AG09319 (cell line): Measurements from ENCODE around the gene MAP2K5.

Experiments
- DNase-seq: peaks from one replicate; pipeline ENCODE4 v3.0.0-alpha.2; 2010; ENCODE audit warnings: low read depth; ENCODE audit errors: extremely low read depth
- TF ChIP-seq, protein P1 (sequence below): IDR thresholded peaks from 2 replicates; pipeline ENCODE4 v1.5.1; 2011; ENCODE audit warnings: low read depth, mild to moderate bottlenecking, inconsistent platforms, low read length, moderate library complexity

Gene MAP2K5

DNA sequence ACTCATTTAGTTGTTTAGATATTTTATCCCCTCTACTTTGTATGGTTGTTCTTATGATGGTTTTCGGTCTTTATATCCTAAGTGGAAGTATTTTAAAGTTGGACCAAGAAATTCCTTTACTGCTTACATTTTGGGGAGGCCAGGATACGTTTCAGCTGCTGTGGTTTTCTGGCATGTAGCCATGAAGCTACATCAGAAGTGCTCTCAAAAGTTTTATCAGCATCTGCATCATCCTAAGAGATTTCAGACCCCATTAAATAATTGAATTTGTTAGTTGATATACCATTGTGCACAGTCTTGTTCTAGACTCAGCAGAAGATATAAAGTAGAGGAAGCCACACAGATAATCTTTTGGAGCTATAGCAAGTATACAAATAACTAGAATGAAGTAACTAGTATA lies 232.7 kb downstream of the MAP2K5 start:
- TF ChIP-seq, protein P1, sequence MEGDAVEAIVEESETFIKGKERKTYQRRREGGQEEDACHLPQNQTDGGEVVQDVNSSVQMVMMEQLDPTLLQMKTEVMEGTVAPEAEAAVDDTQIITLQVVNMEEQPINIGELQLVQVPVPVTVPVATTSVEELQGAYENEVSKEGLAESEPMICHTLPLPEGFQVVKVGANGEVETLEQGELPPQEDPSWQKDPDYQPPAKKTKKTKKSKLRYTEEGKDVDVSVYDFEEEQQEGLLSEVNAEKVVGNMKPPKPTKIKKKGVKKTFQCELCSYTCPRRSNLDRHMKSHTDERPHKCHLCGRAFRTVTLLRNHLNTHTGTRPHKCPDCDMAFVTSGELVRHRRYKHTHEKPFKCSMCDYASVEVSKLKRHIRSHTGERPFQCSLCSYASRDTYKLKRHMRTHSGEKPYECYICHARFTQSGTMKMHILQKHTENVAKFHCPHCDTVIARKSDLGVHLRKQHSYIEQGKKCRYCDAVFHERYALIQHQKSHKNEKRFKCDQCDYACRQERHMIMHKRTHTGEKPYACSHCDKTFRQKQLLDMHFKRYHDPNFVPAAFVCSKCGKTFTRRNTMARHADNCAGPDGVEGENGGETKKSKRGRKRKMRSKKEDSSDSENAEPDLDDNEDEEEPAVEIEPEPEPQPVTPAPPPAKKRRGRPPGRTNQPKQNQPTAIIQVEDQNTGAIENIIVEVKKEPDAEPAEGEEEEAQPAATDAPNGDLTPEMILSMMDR: no peak
- DNase-seq: no peak

DNA sequence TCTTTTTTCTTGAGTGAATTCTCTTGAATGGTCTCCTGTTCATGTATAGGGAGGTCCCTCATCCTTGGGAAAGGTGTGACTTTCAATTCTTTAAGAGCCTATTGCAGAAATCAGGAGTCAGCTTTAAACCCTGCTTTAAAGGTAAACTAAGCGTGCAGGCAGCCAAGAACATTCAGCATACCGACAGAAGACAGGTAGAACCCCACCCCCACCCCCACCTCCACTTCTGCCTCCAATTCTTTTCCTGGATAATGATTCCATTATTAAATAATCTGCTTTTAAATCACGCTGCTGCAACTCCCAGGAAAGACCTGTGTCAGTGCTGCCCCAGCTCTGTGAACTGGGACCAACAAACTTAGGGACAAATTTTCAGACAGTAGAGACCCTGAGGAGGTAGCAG lies 233.5 kb downstream of the MAP2K5 start:
- TF ChIP-seq, protein P1: no peak
- no peak for DNase-seq

DNA sequence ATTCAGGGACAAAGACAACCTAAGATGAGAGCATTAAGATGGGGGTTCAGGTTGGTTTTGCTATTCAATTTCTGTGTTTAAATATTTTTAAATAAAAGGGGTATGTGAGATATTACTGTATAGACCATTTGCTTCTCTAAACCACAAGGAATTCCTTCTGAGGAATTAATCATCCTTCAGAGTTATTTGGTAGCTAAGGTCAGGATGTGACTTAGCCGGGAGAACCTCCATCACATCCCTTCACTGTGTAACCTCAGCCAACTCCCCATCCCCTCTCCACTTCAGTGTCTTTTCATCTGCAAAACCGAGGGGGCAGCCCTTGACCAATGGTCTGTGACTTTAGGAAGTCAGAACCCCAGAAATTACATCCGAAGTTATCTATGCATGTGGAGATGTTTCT lies 234.1 kb downstream of the MAP2K5 start:
- TF ChIP-seq, protein P1: no peak
- no peak for DNase-seq

DNA sequence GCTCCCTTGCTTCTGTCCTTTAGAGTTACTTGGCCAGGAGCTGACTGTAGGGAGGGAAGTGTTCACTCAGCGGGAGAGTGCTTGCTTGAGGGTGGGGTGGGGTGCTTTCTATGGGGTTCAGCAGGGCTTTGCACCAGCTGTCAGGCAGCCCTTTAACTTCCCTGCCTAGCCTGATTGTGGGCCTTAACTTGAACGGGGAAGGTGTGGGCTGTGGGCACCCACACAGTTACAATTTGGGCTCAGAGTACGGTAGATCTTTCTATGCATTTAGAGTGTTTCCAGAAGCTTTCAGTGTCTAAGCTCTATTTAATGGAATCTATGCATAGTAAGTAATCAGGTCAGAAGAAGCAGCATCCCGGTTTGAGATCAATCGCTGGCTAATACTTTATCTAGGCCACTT lies 234.6 kb downstream of the MAP2K5 start:
- TF ChIP-seq, protein P1: no peak

DNA sequence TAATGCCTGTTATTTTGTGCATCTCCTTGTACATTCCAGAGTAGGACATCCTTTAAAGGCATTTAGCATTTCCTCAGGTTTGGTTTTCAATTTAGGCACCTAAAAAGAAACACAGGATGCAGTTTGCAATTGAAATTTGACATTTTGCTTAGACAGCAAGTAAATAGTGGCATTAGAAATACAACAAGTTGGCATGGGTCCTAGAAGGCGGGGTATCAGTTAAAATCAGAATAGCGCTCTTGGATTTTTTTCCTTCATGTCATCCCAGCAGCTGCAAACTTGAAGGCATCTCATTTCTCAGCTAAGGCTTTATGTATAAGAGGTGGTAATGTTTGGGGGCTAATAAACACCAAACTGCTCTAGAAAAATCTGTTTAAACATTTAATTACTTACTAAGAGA lies 235.3 kb downstream of the MAP2K5 start:
- TF ChIP-seq, protein P1: no peak
- no peak for DNase-seq

More for the DNA sequence above, 234.6 kb downstream of the MAP2K5 start:
- DNase-seq: no peak

DNA sequence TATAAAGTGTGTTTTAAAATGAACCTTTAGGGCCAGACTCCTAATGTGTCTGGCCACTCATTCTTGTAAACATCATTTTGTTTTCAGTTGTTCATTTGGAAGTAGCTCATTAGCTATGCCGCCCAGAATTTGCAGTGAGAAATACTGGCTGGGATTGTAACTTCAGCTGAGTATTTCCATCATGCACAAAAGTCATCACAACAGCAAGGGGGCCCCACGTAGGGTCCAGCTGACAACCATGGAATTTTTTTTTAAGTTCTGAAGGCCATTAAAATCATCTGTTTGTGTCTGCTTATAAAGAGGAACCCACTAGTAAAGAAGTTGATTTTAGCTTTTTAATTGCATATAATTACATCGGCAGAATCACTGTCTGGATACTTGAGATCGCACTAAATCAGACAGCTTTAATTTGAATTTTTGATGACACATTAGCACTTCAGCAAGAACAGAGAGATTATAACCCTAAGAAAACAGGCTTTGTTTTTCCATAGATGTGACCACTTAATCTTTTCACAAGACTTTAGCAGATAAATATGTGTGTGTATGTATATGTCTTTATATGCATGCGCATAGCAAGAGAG lies 236.6 kb downstream of the MAP2K5 start:
- DNase-seq: no peak
- TF ChIP-seq, protein P1: no peak

DNA sequence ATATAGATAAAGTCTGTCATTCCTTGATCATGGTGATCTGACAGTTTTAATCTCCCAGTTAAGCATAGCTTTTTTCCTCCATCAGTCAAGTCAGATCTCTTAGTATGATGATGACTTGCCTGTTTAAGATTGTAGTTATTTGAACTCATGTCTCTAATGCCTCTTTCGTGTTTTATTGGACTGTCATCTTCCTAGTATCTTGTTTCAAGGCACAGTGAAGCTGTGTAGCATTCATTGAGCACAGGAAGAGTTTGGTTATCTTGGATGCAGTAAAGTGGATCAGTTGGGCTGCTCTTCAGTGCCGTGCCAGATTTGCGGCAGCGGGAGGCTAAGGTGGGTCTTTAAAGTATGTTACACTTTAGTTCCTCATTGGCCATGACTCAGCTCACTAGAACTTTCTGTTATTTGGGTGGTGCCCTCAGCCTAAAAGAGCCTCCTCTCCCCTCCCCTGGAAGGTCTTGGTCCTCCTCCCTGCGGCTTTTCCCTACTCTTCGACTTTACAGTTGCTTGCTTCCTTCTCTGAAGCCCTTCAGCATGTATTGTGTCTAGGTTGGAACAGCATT lies 237.1 kb downstream of the MAP2K5 start:
- TF ChIP-seq, protein P1: no peak
- DNase-seq: no peak
